HEK293T (cell line): ENCODE data around the gene STX10.

Source experiments
- CTCF ChIA-PET: fragments of 350-600 bp; formaldehyde crosslinking; extraction: SDS; loops from one replicate; lab custom pipeline; 2021; ENCODE audit warnings: antibody characterized with exemption, inconsistent platforms; lab: Yijun Ruan, JAX
- POLR2A ChIA-PET: fragments of 350-600 bp; formaldehyde crosslinking; extraction: SDS; loops from one replicate; lab custom pipeline; 2020; ENCODE audit warnings: antibody characterized with exemption, inconsistent platforms; lab: Yijun Ruan, JAX
- DNase-seq: peaks from one replicate; pipeline ENCODE4 v3.0.0; 2012; ENCODE audit warnings: mixed read lengths; ENCODE audit errors: extremely low spot score
- ARNT ChIP-seq: fragments of 450-650 bp; IDR thresholded peaks from 2 replicates; pipeline ENCODE4 v1.6.1; 2017; ENCODE audit warnings: mild to moderate bottlenecking
- BHLHE40 ChIP-seq: fragments of 450-650 bp; IDR thresholded peaks from 2 replicates; pipeline ENCODE4 v1.6.1; 2016; ENCODE audit warnings: mild to moderate bottlenecking, moderate library complexity, borderline replicate concordance
- CTBP1 ChIP-seq: fragments of 450-650 bp; IDR thresholded peaks from 2 replicates; pipeline ENCODE4 v1.6.1; 2016; ENCODE audit warnings: borderline replicate concordance
- ELF4 ChIP-seq: fragments of 450-650 bp; IDR thresholded peaks from 2 replicates; pipeline ENCODE4 v1.6.1; 2017; ENCODE audit warnings: antibody characterized with exemption
- FOXA1 ChIP-seq: fragments of 450-650 bp; IDR thresholded peaks from 2 replicates; pipeline ENCODE4 v1.6.1; 2016; ENCODE audit warnings: mild to moderate bottlenecking
- FOXK2 ChIP-seq: fragments of 450-650 bp; IDR thresholded peaks from 2 replicates; pipeline ENCODE4 v1.6.1; 2016; ENCODE audit warnings: mild to moderate bottlenecking
- FOXM1 ChIP-seq: fragments of 450-650 bp; IDR thresholded peaks from 2 replicates; pipeline ENCODE4 v1.6.1; 2017; ENCODE audit warnings: mild to moderate bottlenecking, borderline replicate concordance
- HDGF ChIP-seq: fragments of 450-650 bp; IDR thresholded peaks from 2 replicates; pipeline ENCODE4 v1.6.1; 2017; ENCODE audit warnings: antibody characterized with exemption, borderline replicate concordance
- L3MBTL2 ChIP-seq: fragments of 450-650 bp; conservative IDR thresholded peaks from 2 replicates; pipeline ENCODE4 v1.6.1; 2016; ENCODE audit warnings: mild to moderate bottlenecking
- LEF1 ChIP-seq: fragments of 450-650 bp; IDR thresholded peaks from 2 replicates; pipeline ENCODE4 v1.6.1; 2017; ENCODE audit warnings: mild to moderate bottlenecking, borderline replicate concordance
- NFRKB ChIP-seq: fragments of 450-650 bp; IDR thresholded peaks from 2 replicates; pipeline ENCODE4 v1.6.1; 2016; ENCODE audit warnings: mild to moderate bottlenecking, moderate library complexity
- PKNOX1 ChIP-seq: fragments of 450-650 bp; IDR thresholded peaks from 2 replicates; pipeline ENCODE4 v1.6.1; 2016
- SP1 ChIP-seq: fragments of 450-650 bp; IDR thresholded peaks from 2 replicates; pipeline ENCODE4 v1.6.1; 2017
- SUZ12 ChIP-seq: fragments of 450-650 bp; IDR thresholded peaks from 2 replicates; pipeline ENCODE4 v1.6.1; 2016; ENCODE audit warnings: mild to moderate bottlenecking
- TARDBP ChIP-seq: fragments of 450-650 bp; IDR thresholded peaks from 2 replicates; pipeline ENCODE4 v1.6.1; 2016
- ZNF384 ChIP-seq: fragments of 450-650 bp; IDR thresholded peaks from 2 replicates; pipeline ENCODE4 v1.6.1; 2016

The STX10 gene

GRCh38 chr19:13163609-13164342 is 13.6 kb upstream of the STX10 start:
- TF ChIP-seq LEF1, result no peak
- TF ChIP-seq PKNOX1, result peak; percentile 60
- ChIA-PET POLR2A (interaction anchor here (0.9 to 5.0 kb wide), 12 partner anchors 7 to 1350 kb away, joined by 3 to 66 read pairs (median 4); partner anchors contain the start of genes IER2, NACC1 and STX10), CTCF (interaction anchor here (1.3 kb wide), 1 partner anchor 13 kb away, joined by 3 read pairs; the partner anchor contains the start of genes IER2 and STX10)
- no peak for DNase-seq

GRCh38 chr19:13162724-13163608 is 12.8 kb upstream of the STX10 start:
- ChIA-PET CTCF (interaction anchor here (1.3 kb wide), 1 partner anchor 13 kb away, joined by 3 read pairs; the partner anchor contains the start of genes IER2 and STX10), POLR2A (interaction anchor here (0.8 to 5.0 kb wide), 12 partner anchors 8 to 1351 kb away, joined by 3 to 66 read pairs (median 4); partner anchors contain the start of genes IER2, NACC1 and STX10)
- DNase-seq, result peak; percentile 91
- no peak for TF ChIP-seq FOXK2
- TF ChIP-seq L3MBTL2, result peak; percentile 50
- TF ChIP-seq PKNOX1, result peak; percentile 95

GRCh38 chr19:13160557-13160956 is 10.4 kb upstream of the STX10 start:
- no peak for TF ChIP-seq ZNF384
- no peak for TF ChIP-seq L3MBTL2
- no peak for TF ChIP-seq NFRKB
- no peak for TF ChIP-seq SUZ12
- TF ChIP-seq HDGF, result no peak
- no peak for TF ChIP-seq ELF4
- TF ChIP-seq FOXM1, result no peak
- CTCF ChIA-PET, result no interaction called here
- DNase-seq, result no peak
- POLR2A ChIA-PET, result interaction anchor here (5.0 kb wide), 1 partner anchor 8 kb away, joined by 66 read pairs; no protein-coding TSS in a partner anchor

GRCh38 chr19:13159713-13160112 is 9.5 kb upstream of the STX10 start:
- DNase-seq, result no peak
- POLR2A ChIA-PET, result no interaction called here
- CTCF ChIA-PET, result no interaction called here
- TF ChIP-seq L3MBTL2, result no peak
- no peak for TF ChIP-seq ARNT
- TF ChIP-seq BHLHE40, result no peak
- no peak for TF ChIP-seq SP1
- no peak for TF ChIP-seq SUZ12
- TF ChIP-seq HDGF, result no peak
- TF ChIP-seq FOXM1, result no peak
- no peak for TF ChIP-seq CTBP1
- TF ChIP-seq FOXK2, result no peak
- no peak for TF ChIP-seq ELF4
- TF ChIP-seq TARDBP, result no peak
- TF ChIP-seq ZNF384, result no peak
- no peak for TF ChIP-seq NFRKB
- no peak for TF ChIP-seq PKNOX1
- TF ChIP-seq FOXA1, result no peak
- TF ChIP-seq LEF1, result no peak

GRCh38 chr19:13155472-13156359 is 5.5 kb upstream of the STX10 start:
- ChIA-PET CTCF (interaction anchor here (1.0 kb wide), 1 partner anchor 85 kb away, joined by 3 read pairs; no protein-coding TSS in a partner anchor), POLR2A (interaction anchor here (0.6 to 2.0 kb wide), 7 partner anchors 8 to 39 kb away, joined by 3 to 14 read pairs (median 4); partner anchors contain the start of gene NACC1)
- no peak for DNase-seq
- TF ChIP-seq TARDBP (no peak), NFRKB (no peak), ELF4 (no peak; the same call in 1 of the 2 replicates), PKNOX1 (no peak), L3MBTL2 (no peak), LEF1 (no peak), HDGF (no peak), FOXK2 (no peak)
